NCI-H2029 treated with DMSO at 0.1 percent for 48 hours (cell line): ENCODE measurements around the gene SEPTIN8.
A peak's percentile ranks its signal among the peaks of the same experiment; 100 is the strongest.

Experiments used
- DNase-seq: peaks from one replicate; lab custom pipeline; 2025; lab: John Stamatoyannopoulos, UW

The SEPTIN8 gene

DNA sequence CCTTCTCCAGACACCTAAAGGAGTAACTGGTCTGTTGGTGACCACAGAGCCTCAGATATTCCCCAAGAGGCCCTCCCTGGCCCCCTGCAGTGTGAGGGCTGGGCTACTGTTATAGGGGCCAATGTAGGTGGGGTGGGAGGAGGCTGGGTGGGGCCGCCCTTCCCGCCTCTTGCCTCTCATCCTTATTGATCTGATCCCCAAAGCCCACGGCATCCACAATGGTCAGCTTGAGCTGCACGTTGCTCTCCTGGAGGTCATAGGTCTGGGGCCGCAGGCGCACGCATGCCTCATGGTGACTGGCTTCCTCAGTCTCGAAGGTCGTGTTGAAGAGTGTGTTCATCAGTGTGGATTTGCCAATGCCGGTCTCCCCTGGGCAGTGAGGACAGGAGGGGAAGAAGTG, 13.0 kb downstream of the SEPTIN8 start:
- DNase-seq = no peak

DNA sequence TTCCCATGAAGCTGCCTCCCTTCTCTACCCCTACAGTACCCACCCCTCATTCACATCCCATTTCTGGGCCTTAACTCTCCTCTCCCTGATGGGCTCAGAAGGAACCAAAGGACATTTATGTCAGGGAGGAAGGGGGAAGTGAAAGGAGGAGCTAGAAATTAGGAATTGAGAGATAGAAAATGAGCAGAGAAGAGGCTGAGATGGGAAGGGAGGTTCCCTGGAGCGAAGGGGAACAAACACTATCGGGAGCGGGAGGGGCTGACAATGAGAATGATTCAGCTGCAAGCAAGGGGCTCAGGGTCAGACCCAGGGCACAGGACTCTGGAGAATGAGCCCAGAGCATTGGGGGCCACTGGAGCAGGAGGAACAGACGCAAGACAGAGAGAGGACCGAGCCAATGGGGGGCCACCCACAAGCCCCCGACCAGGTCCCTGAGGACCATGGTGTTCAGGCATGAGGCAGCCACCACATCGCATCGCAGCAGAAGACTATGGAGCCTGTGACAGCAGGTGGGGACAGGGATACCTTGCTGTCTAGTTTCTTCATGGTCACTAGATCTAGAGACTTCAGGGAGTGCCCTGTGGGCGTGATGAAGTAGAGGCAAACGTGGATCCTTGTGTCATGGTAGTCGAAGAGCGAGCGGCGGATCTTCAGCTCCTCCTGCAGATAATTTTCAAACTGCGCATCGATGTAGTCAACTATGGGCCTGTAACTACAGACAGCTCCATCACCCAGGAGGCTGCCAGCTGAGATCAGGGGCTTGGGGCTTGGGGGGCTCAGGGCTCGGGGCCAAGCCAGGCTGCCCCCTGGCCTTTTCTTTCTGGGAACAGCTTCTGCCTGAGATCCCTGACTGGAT, 13.6 kb downstream of the SEPTIN8 start:
- DNase-seq = no peak

DNA sequence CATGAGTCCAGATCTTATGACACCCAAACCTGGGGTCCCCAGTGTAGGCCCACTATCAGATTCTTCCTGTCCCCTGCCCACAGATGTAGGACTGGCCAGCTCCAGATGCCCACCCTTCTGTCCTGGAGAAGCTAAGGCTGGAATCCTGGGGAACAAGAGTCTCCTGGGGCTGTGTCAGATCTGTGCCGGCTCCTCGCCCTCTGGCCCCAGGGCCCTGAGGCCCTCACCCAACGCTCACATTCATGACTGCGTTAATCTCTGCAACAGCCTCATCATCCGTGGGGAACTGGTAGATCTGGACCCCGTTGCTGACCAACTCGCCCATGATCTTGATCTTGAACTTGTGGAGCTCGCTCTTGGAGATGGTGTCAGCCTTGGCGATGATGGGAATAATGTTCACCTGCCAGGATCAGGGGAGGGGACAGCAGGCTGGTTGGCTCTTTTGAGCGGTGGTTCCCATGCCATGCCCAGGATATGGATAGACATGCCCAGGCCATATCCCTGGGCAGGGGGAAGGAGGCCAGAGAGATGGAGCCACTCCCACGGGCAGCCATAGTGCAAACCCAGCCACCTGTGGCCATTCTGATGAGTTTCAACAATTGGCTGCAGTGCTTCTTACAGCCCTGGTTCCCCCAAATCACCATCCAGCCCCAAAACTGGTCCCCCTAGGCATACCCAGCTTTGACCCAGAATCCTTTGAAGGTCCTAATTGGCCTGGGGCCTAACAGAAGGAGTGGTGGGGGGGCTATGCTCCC, 14.6 kb downstream of the SEPTIN8 start:
- DNase-seq = no peak

DNA sequence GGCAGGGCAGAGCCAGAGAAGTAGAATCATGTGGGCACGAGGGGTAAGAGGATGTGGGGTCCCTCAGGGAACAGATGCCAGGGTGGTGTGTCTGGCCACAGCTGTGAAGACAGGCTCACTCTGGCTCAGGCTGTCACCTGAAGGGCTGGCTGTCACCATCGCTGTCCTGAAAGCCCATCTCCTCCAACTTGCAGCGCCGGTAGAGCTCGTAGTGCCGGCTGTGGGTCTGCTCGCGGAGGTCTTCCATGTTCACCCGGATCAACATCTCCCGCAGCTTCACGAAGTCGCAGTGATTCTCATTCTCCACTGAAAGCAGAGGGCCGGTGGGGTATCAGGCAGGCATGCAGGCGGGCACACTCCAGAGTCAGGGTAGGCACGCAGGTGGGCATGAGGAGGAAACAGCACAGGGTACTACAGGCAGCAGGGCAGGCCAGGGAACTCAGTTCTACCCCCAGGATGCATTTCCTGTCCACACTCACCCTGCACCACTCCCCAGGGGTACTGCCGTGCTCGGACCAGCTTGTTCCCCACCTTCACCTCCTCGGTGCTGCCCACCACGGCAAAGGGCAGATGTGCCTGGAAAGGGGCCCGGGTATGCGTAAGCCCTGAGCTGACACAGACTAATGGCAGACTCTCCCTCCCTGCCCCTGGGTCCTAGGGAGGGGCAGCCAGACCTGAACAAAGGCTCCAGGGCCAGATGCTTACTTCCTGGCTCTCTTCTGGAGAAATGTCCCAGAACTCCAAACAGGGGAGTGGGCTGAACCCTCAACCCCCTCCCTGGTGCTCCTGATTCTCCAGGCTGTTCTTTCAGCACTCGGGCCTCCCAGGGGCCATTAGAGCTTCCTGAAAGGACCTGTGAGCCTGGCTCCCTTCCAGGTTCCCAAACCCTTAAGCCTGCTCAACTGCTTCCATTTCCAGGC, 15.5 kb downstream of the SEPTIN8 start:
- DNase-seq = no peak

DNA sequence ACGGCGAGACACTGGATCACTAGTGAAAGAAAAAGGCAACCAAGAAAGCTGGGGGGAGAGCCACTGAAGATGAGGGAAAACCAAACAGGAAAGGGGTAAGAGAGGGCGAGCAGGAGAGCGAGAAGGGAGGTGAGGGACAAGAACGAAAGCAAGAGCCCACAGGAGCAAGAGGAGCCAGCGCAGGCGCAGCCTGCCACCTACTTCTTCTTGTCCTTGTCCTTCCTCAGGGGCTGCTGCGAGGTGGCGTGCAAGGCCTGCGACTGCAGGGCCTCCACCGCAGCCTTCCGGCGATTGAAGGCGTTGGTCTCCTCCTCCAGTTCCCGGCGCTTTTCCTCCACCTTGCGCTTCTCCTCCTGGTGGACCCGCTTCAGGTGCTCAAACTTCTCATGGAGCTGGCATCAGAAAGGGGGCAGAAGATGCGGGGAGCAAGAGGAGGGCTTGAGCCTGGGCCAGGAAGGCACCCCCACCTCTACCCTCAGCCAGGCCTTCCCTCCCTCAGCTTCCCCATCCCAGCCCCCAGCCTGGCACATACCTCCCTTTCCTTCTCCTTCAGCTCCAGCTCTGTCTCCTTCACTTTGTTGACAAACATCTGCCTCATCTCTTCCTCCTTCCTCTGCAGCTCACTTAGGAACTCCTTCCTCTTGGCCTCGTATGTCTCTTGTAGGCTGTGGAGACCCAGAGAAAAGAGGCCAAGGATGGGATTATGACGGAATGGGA, 16.3 kb downstream of the SEPTIN8 start:
- DNase-seq = no peak

DNA sequence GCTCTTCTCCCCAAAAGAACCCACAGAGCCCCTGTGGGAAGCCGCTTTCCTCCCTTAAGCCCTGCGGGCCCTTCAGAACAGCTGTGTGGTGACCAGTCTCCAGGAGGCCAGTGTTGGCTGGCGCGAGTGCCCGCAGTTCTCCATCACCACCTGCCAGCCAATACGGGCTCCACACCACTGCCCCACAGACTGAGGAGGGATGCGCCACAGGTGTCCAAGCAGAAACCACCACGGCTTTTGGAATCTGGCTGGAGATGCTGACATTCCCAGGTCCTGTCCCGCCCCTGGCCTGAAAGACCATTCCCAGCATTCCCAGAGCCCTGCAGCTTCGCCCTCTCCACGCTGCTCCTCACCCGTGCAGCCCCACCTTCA, 17.0 kb downstream of the SEPTIN8 start:
- DNase-seq = no peak

DNA sequence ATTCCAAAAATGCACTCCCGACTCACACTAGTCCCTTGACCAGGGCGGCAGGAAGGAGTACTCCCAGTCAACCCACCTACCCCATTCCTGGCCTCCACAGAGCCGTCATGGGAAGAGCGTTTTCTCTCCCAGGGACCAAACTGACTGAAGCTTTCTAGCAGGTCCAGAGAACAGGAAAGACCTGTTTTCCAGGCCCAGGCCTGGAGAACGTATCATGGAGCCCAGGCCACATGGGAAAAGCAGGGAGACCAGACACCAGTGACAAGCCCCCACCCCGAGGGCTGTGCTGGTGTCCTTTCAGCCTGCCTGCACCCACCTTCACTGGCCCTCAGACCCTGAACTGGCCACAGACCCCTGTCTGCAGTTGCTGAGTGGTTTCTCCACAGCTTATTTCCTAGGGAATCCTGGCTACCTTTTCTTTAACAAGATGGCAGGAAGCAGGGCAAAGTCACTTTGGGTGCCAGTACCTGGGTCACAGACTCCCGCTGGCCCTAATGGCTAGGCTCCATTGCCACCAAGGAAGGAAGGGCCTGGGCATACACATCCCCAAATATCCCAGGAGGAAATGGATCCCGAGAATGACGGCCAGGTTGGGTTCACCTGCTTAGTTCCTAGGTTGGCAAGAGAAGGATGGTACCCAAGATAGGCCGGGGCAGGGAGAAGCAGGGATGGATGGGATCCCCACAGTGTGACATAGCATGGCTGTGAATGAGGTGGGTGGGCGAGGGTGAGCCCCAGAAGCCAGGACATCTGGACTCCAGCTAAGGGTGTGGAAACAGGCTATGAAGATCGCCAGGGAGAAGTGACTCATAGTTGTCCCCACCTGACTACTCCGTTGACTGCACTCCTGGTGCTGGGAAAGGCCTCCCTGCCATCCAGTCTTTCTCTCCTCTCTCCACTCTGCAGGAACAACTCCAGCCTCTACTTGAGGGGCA, 17.7 kb downstream of the SEPTIN8 start:
- DNase-seq = no peak

DNA sequence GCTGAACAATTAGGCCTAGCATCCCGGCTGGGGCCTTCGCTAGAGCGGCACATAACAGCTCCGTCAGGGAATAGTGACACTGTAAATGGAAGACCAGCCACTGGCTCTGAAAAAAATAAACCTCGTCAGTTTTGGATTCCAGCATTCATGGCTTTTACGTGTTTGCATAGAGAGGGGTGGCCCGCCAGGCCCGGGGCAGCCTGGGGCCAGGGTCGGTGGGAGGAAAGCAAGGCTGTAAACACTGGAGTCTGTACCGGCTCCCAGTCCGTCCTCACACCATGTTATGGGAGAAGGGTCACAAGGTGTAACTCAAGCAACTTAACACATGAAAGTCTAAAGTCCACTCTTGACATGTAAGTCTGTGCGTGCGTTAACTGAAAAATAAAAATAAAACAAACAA, 18.6 kb downstream of the SEPTIN8 start:
- no peak for DNase-seq

DNA sequence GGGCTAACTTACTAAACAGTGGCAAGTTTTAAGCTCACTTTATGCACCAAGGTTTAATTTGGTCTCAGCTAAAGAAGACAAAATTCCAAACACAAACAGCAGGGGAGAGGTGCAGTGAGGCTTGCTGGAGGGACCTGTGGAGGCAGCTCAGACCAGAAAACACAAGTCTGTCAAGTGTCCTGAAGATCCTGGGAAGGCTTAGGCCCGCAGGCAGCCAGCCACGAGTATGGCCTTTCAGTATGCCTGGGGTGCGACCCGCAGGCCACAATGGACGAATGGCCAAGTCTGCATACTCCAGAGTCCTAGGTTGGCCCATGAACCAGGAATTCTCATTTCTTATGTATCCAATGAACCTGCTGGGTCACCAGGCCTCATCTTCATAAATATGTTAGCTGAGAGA, 20.5 kb downstream of the SEPTIN8 start:
- DNase-seq = no peak

DNA sequence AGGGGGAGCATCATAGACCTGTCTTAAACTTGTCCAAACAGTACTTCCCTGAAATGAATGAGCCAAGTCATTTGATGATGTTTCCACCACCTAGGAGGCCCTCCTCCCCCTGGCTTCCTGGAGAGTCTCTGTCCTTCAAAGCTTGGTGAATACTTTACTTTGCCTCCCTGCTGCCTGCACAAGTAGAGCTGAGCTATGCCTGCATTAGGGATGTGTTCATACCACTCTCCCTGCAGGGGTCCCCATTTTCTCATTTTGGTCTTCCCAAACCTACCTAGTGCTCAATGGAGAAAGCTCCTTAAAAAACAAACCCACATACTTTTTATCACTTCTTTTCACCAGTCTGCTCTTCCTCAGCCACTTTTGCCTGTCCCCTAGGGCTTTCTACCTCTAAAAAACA, 22.1 kb downstream of the SEPTIN8 start:
- DNase-seq = no peak

DNA sequence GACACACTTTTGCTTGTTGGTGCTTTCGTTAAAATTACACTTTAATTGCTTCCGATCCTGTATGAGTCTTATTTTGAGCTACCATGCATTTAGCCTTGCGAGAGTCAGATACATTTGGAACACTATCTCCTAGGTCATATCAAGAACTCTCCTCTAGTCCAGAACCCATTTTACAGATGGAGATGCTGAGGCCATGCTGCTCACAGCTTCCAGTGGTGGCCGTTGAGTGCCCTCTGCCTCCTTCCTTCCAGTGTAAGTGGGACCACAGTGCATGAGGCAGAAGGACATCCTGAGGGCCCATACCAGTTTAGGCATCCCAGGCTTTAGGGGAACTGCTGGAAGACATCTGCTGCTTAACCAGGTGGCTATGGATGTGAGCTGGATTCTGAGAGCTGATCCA, 22.9 kb downstream of the SEPTIN8 start:
- DNase-seq = no peak

DNA sequence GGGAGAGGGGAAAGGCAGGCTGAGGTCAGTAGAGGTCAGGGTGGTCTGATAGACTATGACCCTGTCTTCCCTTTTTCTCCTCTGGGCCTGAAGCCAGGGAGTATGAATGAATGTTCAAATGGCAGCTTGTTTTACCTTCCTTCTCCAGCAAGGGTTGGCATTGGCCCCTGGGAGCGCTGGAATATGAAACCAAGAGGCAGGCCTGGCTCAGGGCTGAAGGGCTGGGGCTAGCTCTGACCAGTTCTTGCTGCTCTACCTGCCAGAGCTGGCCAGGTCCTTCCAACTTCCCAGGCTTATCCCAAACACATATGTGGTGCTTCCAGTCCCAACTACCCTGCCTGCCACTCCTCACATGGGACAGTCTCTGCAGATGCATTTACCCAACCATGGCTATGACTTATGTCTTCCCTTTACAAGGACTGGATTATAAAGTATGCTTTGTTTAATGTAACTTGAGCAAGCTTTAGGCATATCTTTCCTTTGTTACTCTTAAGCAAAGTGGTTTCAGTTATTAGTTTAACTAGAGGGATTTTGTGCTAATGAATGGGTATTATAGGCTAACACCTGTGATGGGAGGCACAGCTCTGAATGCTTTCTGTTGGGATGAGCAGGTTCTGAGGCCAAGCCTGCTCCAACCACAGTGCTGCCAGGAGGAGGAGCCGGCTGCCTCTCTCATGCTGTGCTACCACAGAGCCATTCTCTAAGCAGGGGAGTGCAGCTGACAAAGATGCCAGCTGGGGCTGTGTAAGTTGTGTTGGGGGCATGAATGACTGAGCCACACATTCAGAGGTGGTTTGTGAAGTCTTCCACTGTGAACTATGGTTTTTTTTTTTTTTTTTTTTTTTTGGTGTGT, 23.7 kb downstream of the SEPTIN8 start:
- peak; percentile 85 for DNase-seq

DNA sequence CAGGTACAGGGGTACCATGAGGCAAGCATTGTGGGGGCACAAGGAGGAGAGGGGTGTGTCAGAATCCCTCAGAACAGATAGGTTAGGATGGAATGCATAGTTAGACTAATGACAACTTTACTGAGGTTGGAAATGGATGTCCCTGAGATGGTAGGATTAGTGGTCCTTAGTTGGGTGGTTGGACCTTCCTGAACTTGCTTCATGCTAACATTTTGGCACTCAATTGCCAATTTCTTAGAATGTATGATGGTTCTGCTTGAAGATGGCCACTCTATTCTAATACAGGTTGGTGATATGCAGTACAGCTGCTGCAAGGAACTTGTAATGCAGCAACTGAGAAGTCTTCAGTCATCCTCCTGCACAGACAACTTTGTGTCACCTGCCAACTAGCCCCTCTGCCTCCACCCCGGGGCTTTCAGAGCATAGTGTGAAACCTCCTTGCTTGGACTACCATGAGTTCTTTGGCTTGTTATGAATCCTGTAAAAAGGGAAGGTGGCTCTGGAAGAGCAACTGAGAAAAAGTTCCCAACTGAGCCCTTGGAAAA, 24.4 kb downstream of the SEPTIN8 start:
- DNase-seq = no peak

DNA sequence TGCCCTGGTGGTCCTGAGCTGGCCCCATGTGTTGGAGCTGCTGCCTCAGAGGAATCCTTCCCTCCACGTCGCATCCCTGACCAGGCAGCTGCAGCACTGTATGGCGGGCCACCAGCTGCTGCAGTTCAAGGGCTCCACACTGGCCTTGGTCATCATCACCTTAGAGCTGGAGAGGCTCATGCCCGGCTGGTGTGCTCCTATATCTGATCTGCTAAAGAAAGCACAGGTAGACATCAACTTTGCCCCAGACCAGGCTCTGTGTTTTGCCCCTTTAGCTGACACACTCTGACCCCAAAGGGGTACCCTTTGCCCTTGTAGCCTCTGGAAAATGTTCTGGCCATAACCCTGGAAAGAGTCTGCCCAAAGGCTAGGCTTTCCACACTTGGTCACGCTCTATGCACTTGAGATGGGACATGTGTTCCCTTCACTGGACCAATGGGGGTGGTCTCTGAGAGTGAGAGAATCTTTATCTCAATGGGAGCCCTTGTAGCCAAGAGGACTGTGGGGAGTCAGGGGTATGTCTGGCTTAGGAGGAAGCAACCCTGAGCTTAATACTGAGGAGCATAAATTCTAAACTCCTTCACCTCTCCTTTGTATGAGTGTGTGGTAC, 25.0 kb downstream of the SEPTIN8 start:
- no peak for DNase-seq

DNA sequence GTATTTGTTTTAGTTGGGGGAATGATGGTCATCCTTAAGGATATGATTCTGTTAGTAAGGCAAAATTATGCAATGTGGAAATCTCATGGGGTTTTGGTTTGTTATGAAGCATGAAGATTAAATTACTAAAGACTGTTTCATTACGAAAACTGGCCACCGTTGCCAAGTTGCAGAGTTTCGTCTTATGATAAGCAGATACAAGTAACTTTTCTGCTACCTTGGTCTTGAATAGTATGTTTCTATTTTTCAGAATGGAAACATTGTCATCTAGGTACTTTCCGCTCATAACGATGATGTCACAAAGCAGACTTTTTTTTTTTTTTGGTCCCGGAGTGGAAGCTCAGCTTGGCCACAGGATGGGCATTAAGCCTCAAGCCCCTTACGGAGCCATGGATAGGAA, 25.6 kb downstream of the SEPTIN8 start:
- DNase-seq = no peak

DNA sequence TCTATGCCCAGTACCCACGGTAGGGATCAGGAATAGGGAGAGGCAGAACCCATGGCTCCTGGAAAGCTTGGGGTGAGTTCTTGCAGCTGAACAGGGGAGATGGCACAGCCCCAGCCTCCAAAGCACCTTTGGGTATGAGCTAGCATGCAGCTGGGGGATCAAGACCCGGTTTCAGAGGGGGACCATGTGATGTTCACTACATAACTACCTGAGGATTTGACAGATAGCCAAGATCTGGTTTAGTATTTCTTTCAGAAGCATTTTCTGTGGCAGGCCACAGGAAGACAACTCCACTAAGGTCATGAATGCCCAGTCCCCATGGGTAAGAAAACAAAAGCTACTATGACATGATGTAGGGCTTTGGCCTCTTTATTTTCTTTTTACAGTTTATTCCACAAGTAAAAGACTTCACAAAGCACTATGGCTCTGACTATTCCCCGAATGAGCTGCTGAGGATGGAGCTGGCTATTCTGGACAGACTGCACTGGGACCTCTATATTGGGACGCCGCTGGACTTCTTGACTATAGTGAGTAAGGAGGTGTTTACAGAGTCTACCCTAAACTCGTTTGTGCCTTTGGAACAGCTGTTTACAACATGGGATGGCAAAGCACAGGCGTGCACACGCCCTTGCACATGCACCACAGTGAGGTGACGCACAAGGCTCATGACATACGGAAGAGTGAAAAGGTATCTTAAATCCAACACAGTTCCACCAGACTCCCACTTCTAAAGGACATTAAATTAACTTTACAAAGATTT, 26.4 kb downstream of the SEPTIN8 start:
- no peak for DNase-seq

DNA sequence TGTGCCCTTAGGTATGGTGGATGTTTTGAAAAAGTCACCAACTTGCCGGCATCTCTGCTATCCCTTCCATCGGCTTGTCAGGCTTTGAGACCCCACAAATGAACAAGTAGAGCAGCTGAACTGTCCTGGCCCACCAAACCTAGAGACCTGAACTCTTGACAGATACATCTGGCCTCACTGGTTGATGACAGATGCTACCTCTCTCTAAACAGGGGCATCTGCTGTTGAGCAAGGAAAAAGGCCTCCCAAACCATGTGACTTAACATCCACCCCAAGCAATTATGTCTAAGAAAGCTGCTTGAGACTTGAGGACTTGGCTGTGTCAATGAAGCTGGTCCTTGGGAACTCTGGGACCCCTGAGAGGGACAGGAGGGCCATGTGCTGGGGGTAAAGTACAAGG, 27.5 kb downstream of the SEPTIN8 start:
- no peak for DNase-seq

DNA sequence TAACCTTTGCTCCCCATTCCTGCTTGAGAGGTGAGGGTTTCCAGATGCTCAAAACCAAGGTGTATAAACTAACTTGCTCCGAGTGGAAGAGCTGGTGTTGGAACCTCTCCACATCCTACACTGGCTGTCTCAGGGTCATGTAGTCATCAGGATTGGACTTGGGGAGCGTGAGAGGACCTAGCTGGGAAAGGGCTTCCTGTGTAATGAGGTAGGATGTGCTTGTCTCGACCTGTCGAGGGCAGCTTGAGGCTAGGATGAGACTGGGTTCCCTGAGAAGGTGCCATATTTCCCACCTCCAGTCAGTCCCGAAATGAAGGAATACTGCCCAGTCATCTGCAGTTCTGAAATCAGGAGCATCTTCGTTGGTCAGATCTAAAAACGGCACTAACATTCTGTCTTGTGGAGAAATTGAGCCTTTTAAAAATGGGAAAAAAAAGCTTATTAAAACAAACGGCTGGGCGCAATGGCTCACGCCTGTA, 28.5 kb downstream of the SEPTIN8 start:
- DNase-seq = no peak
